Smooth muscle cell of the coronary artery (primary cell): ENCODE results near the gene CADPS. TPM values are rescaled to one million over a fixed set of nuclear protein-coding genes. Genes with fewer than 3 reads are reported as not detected.

Source experiments
- total RNA-seq: library from RNA; depleted of rRNA; stranded (reverse); fragments of >200 nt; gene quantifications from 2 replicates; pipeline ENCODE4 v1.2.3, GENCODE V29; 2014; ENCODE audit warnings: low replicate concordance

Gene CADPS
- 0.08 and 0.82 TPM in 2 replicates for total RNA-seq

DNA sequence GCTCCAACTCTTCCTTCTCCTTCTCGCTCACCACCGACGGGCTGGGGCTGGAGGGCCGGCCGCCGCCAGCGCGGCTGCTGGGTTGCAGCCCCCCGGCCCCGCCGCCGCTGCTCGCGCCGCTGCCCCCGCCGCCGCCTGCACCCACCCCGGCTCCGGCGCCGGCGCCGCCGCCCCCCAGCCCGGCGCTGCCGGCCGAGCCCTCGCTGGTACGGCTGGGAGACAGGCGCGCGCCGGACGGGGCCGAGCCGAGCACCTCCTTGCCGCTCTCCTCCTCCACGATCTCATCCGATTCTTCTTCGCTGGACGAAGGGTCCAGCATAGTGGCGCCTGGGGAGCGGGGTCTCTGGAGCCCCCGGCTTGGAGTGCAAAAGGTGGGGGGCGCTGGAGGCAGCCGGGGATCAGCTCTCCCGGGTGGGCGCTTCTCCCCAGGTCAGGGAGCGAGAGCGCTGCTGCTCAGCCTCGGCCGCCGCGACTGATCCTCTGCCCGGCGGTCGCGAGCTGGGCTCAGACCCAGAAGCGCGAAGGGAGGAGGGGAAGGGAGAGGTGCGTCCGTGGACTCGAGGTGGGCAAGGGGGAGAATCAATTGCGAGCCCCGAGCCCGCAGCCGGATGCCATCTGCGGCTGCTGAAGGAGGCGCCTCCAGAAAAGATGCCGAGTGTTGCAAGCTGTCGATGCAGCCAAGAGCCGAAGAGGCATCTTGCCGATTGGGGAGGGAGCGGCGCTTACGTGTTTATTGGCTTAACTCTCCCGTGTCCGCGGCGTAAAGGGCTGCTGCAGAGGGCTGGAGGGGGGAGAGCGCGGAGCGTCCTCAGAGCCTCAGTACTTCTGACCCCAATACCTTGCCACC, at the start of gene CADPS:
Gene CADPS, minus strand, starts transcription at position 706 of the 847 bp plus-strand sequence. Its CDS starts 387 bp downstream, at position 319.

GRCh38 chr3:62373215-62373614, 502.0 kb downstream of the CADPS start, which contains the start of gene FEZF2:
FEZF2 (minus strand) TSS chr3:62373550; CDS start chr3:62372868, 682 bp downstream.

